ENCODE results near the gene AMOT.

- TF ChIP-seq CTCF (conservative IDR thresholded peaks at IDR 0.05; ENCODE audit: low read length) (peak; percentile 52), EZH2phosphoT487 (IDR thresholded peaks at IDR 0.05; ENCODE audit: borderline replicate concordance) (no peak)
Measured at GRCh38 chrX:112874175-112874574, 33.5 kb upstream of the AMOT start.

Measured in Loucy (cell line).